ENCODE results near the gene TENM4. TPM values are rescaled to one million over a fixed set of nuclear protein-coding genes. Genes with fewer than 3 reads are reported as not detected.

Gene TENM4
- total RNA-seq, 1 experiment from 2014 or later, result 9.9 TPM

- POLR2A ChIA-PET, result interaction anchor here (0.6 to 1.1 kb wide), 3 partner anchors 12 to 190 kb away, joined by 3 to 4 read pairs (median 3); no protein-coding TSS in a partner anchor
- Mint-ChIP-seq H3K4me1 (ENCODE audit: insufficient read depth, unreplicated experiment) (peaks cover 16% of the 10 kb centered on the region), H3K27me3 (ENCODE audit: insufficient read depth, unreplicated experiment) (no peaks in the 10 kb centered on the region), H3K9me3 (ENCODE audit: unreplicated experiment) (no peaks in the 10 kb centered on the region), H3K27ac (ENCODE audit: low read depth, unreplicated experiment) (no peak overlapping the region), H3K4me3 (ENCODE audit: unreplicated experiment) (no peak overlapping the region), H3K36me3 (ENCODE audit: insufficient read depth, unreplicated experiment) (no peaks in the 10 kb centered on the region)
- CTCF ChIA-PET, result interaction anchor here (0.6 to 1.1 kb wide), 7 partner anchors 37 to 674 kb away, joined by 3 to 4 read pairs (median 3); no protein-coding TSS in a partner anchor
- BruUV-seq (replicated peaks), result no TSS peak
- intact Hi-C loops (cut with micrococcal nuclease), result loop anchor here (5.0 kb wide), 1 partner anchor 42 kb away; no protein-coding TSS in a partner anchor
- TF ChIP-seq CTCF (IDR thresholded peaks at IDR 0.05; ENCODE audit: unreplicated experiment), result no peak
- no peak for DNase-seq (ENCODE audit: unreplicated experiment)
These were observed 76.9 kb downstream of the TENM4 start for GRCh38 chr11:79363861-79364378.

GRCh38 chr11:79363256-79363655, 77.6 kb downstream of the TENM4 start:
- POLR2A ChIA-PET, result interaction anchor here (0.7 to 1.5 kb wide), 5 partner anchors 12 to 189 kb away, joined by 3 to 5 read pairs (median 3); no protein-coding TSS in a partner anchor
- intact Hi-C loops (cut with micrococcal nuclease), result loop anchor here (5.0 kb wide), 1 partner anchor 41 kb away; no protein-coding TSS in a partner anchor
- CTCF ChIA-PET, result interaction anchor here (0.6 to 1.0 kb wide), 5 partner anchors 63 to 673 kb away, joined by 3 to 4 read pairs (median 3); no protein-coding TSS in a partner anchor

GRCh38 chr11:79362821-79363220, 78.0 kb downstream of the TENM4 start:
- no TSS peak for BruUV-seq (replicated peaks)
- H3K36me3 Mint-ChIP-seq (ENCODE audit: insufficient read depth, unreplicated experiment), result no peaks in the 10 kb centered on the region
- no peak overlapping the region for H3K4me3 Mint-ChIP-seq (ENCODE audit: unreplicated experiment)
- TF ChIP-seq CTCF (IDR thresholded peaks at IDR 0.05; ENCODE audit: unreplicated experiment), result no peak
- H3K4me1 Mint-ChIP-seq (ENCODE audit: insufficient read depth, unreplicated experiment), result peaks cover 16% of the 10 kb centered on the region
- intact Hi-C loops (cut with micrococcal nuclease), result loop anchor here (5.0 kb wide), 1 partner anchor 41 kb away; no protein-coding TSS in a partner anchor
- no peaks in the 10 kb centered on the region for H3K27me3 Mint-ChIP-seq (ENCODE audit: insufficient read depth, unreplicated experiment)
- peak; percentile 16 for DNase-seq (ENCODE audit: unreplicated experiment)
- H3K9me3 Mint-ChIP-seq (ENCODE audit: unreplicated experiment), result no peaks in the 10 kb centered on the region
- POLR2A ChIA-PET, result interaction anchor here (0.6 to 1.5 kb wide), 6 partner anchors 12 to 346 kb away, joined by 3 to 5 read pairs (median 3); no protein-coding TSS in a partner anchor
- H3K27ac Mint-ChIP-seq (ENCODE audit: low read depth, unreplicated experiment), result no peak overlapping the region
- CTCF ChIA-PET, result interaction anchor here (0.6 to 1.0 kb wide), 4 partner anchors 14 to 798 kb away, joined by 3 to 4 read pairs (median 3); no protein-coding TSS in a partner anchor

More at GRCh38 chr11:79363256-79363655, 77.6 kb downstream of the TENM4 start:
- Mint-ChIP-seq H3K4me3 (ENCODE audit: unreplicated experiment) (no peak overlapping the region), H3K36me3 (ENCODE audit: insufficient read depth, unreplicated experiment) (no peaks in the 10 kb centered on the region), H3K4me1 (ENCODE audit: insufficient read depth, unreplicated experiment) (peaks cover 16% of the 10 kb centered on the region), H3K9me3 (ENCODE audit: unreplicated experiment) (no peaks in the 10 kb centered on the region), H3K27me3 (ENCODE audit: insufficient read depth, unreplicated experiment) (no peaks in the 10 kb centered on the region), H3K27ac (ENCODE audit: low read depth, unreplicated experiment) (no peak overlapping the region)
- TF ChIP-seq CTCF (IDR thresholded peaks at IDR 0.05; ENCODE audit: unreplicated experiment), result no peak
- DNase-seq (ENCODE audit: unreplicated experiment), result no peak
- no TSS peak for BruUV-seq (replicated peaks)

- no peaks in the 10 kb centered on the region for H3K27me3 Mint-ChIP-seq (ENCODE audit: insufficient read depth, unreplicated experiment)
- H3K36me3 Mint-ChIP-seq (ENCODE audit: insufficient read depth, unreplicated experiment), result no peaks in the 10 kb centered on the region
- H3K9me3 Mint-ChIP-seq (ENCODE audit: unreplicated experiment), result no peaks in the 10 kb centered on the region
- ChIA-PET CTCF (interaction anchor here (0.6 to 1.0 kb wide), 7 partner anchors 9 to 798 kb away, joined by 3 to 4 read pairs (median 3); no protein-coding TSS in a partner anchor), POLR2A (interaction anchor here (0.6 to 1.5 kb wide), 4 partner anchors 13 to 347 kb away, joined by 3 to 5 read pairs (median 3); no protein-coding TSS in a partner anchor)
- TF ChIP-seq CTCF (IDR thresholded peaks at IDR 0.05; ENCODE audit: unreplicated experiment), result no peak
- H3K4me3 Mint-ChIP-seq (ENCODE audit: unreplicated experiment), result no peak overlapping the region
- DNase-seq (ENCODE audit: unreplicated experiment), result no peak
- no TSS peak for BruUV-seq (replicated peaks)
- H3K27ac Mint-ChIP-seq (ENCODE audit: low read depth, unreplicated experiment), result no peak overlapping the region
- intact Hi-C loops (cut with micrococcal nuclease), result loop anchor here (5.0 kb wide), 1 partner anchor 40 kb away; no protein-coding TSS in a partner anchor
- H3K4me1 Mint-ChIP-seq (ENCODE audit: insufficient read depth, unreplicated experiment), result peaks cover 16% of the 10 kb centered on the region
These were observed 78.5 kb downstream of the TENM4 start for GRCh38 chr11:79362206-79362757.

Measured in MCF 10A (cell line).